ENCODE measurements around the gene CAMK1D. TPM values are rescaled to one million over a fixed set of nuclear protein-coding genes. Genes with fewer than 3 reads are reported as not detected.

Gene CAMK1D
- polyA plus RNA-seq, 2 of the 4 experiments (the other 2 are of a cell fraction) = 6.6 to 12.5 TPM

GRCh38 chr10:12701696-12702095 lies 352.3 kb downstream of the CAMK1D start:
- ATAC-seq (no peak), DNase-seq (ENCODE audit: low read depth in 1 of 2, low spot score in 1 of 2) (no peak), FAIRE-seq (no peak)
- Histone ChIP-seq H3K4me1 (peaks cover 57% of the 10 kb centered on the region), H3K4me2 (no peak overlapping the region), H3K4me3 (no peak overlapping the region), H3K9me3 (no peaks in the 10 kb centered on the region), H3K27ac (peak overlapping the region in 1 of 2 experiments; percentile 94; a peak in 4 of 6 replicates)
- ChIA-PET POLR2A (no interaction called here), CTCF (interaction anchor here (0.7 to 3.5 kb wide), 6 partner anchors 9 to 487 kb away, joined by 3 to 16 read pairs (median 4); no protein-coding TSS in a partner anchor)
- TF ChIP-seq ZSCAN20 (CRISPR knock-in tag; IDR thresholded peaks at IDR 0.05) (no peak), RCOR1 (IDR thresholded peaks at IDR 0.05; ENCODE audit: low read depth, low read length) (no peak), NPAS2 (CRISPR knock-in tag; IDR thresholded peaks at IDR 0.05; ENCODE audit: borderline replicate concordance) (no peak), RAD21 (conservative IDR thresholded peaks at IDR 0.05 in 1 of 2, IDR thresholded peaks at IDR 0.05 in 1 of 2) (no peak), RARB (CRISPR knock-in tag; IDR thresholded peaks at IDR 0.05) (no peak), HDAC2 (IDR thresholded peaks at IDR 0.05) (no peak), TP53 (CRISPR knock-in tag; IDR thresholded peaks at IDR 0.05) (no peak), FOSB (CRISPR knock-in tag; IDR thresholded peaks at IDR 0.05) (no peak), E2F6 (IDR thresholded peaks at IDR 0.05; ENCODE audit: borderline replicate concordance, low read depth) (no peak), NR3C1 (IDR thresholded peaks at IDR 0.05) (no peak)
- 71% methylated on average over 6 of the region's 6 CpGs for WGBS (ENCODE audit: missing lambda C conversion rate)

- Histone ChIP-seq H3K4me2 (no peak overlapping the region), H3K27ac (peak overlapping the region in 1 of 2 experiments; percentile 94; a peak in 4 of 6 replicates), H3K4me1 (peaks cover 63% of the 10 kb centered on the region), H3K4me3 (no peak overlapping the region), H3K9me3 (no peaks in the 10 kb centered on the region)
- CTCF ChIA-PET = interaction anchor here (0.7 to 3.5 kb wide), 7 partner anchors 9 to 487 kb away, joined by 3 to 16 read pairs (median 4); no protein-coding TSS in a partner anchor
- TF ChIP-seq ZC3H11A (IDR thresholded peaks at IDR 0.05) (no peak), EHMT2 (IDR thresholded peaks at IDR 0.05; ENCODE audit: low read depth) (no peak), NPAS2 (CRISPR knock-in tag; IDR thresholded peaks at IDR 0.05; ENCODE audit: borderline replicate concordance) (no peak), GATA3 (IDR thresholded peaks at IDR 0.05; ENCODE audit: borderline replicate concordance) (no peak)
- DNase-seq (ENCODE audit: low read depth in 1 of 2, low spot score in 1 of 2) (no peak), ATAC-seq (no peak), FAIRE-seq (no peak)
- 90% methylated on average over 9 of the region's 9 CpGs for WGBS (ENCODE audit: missing lambda C conversion rate)
- POLR2A ChIA-PET = no interaction called here
These were observed 352.9 kb downstream of the CAMK1D start for GRCh38 chr10:12702215-12702770.

- Histone ChIP-seq H3K4me1 (peaks cover 70% of the 10 kb centered on the region), H3K4me3 (no peak overlapping the region), H3K27ac (peak overlapping the region; percentile 82 to 94; a peak in 5 of 6 replicates), H3K9me3 (no peaks in the 10 kb centered on the region), H3K4me2 (peak overlapping the region; percentile 64)
- FAIRE-seq (no peak), DNase-seq (ENCODE audit: low read depth in 1 of 2, low spot score in 1 of 2) (no peak), ATAC-seq (no peak)
- POLR2A ChIA-PET = no interaction called here
- CTCF ChIA-PET = interaction anchor here (1.0 to 3.5 kb wide), 5 partner anchors 8 to 438 kb away, joined by 3 to 16 read pairs (median 3); no protein-coding TSS in a partner anchor
- 86% methylated on average over 6 of the region's 6 CpGs for WGBS (ENCODE audit: missing lambda C conversion rate)
- TF ChIP-seq KDM5A (IDR thresholded peaks at IDR 0.05) = no peak
- TF ChIP-seq HOXA7 (CRISPR knock-in tag; IDR thresholded peaks at IDR 0.05) = no peak
- no peak for TF ChIP-seq CBX8 (IDR thresholded peaks at IDR 0.05)
- no peak for TF ChIP-seq JUN (IDR thresholded peaks at IDR 0.05)
- no peak for TF ChIP-seq NFE2L2 (conservative IDR thresholded peaks at IDR 0.05; ENCODE audit: low read length)
- TF ChIP-seq MAFK (IDR thresholded peaks at IDR 0.05; ENCODE audit: partially characterized antibody) = no peak
- TF ChIP-seq MAZ (IDR thresholded peaks at IDR 0.05; ENCODE audit: borderline replicate concordance, low read depth, low read length) = no peak
- no peak for TF ChIP-seq RNF2 (IDR thresholded peaks at IDR 0.05; ENCODE audit: borderline replicate concordance, low read depth)
- TF ChIP-seq FOXS1 (CRISPR knock-in tag; IDR thresholded peaks at IDR 0.05) = no peak
- no peak for TF ChIP-seq HES2 (IDR thresholded peaks at IDR 0.05)
- TF ChIP-seq HDAC2 (IDR thresholded peaks at IDR 0.05) = no peak
- TF ChIP-seq POLR2A (IDR thresholded peaks at IDR 0.05; ENCODE audit: low read length) = no peak
- no peak for TF ChIP-seq CHD4 (IDR thresholded peaks at IDR 0.05; ENCODE audit: borderline replicate concordance)
- TF ChIP-seq EHMT2 (IDR thresholded peaks at IDR 0.05; ENCODE audit: low read depth) = no peak
- no peak for TF ChIP-seq BCL3 (IDR thresholded peaks at IDR 0.05)
- no peak for TF ChIP-seq EHF (CRISPR knock-in tag; IDR thresholded peaks at IDR 0.05)
- TF ChIP-seq FOSL2 (IDR thresholded peaks at IDR 0.05) = no peak
- TF ChIP-seq FOSL2 (CRISPR knock-in tag; IDR thresholded peaks at IDR 0.05) = no peak
These were observed 353.8 kb downstream of the CAMK1D start for GRCh38 chr10:12703126-12703525.
